Measurements from ENCODE around the gene HNRNPL. TPM values are rescaled to one million over a fixed set of nuclear protein-coding genes. Genes with fewer than 3 reads are reported as not detected.
"Not testable (repeated sequence)": the region's sequence is repeated elsewhere in the genome, so short reads cannot be mapped to it uniquely, and the experiment has no call there.

HNRNPL gene
- polyA plus RNA-seq, 1 experiment: 342 TPM

DNA sequence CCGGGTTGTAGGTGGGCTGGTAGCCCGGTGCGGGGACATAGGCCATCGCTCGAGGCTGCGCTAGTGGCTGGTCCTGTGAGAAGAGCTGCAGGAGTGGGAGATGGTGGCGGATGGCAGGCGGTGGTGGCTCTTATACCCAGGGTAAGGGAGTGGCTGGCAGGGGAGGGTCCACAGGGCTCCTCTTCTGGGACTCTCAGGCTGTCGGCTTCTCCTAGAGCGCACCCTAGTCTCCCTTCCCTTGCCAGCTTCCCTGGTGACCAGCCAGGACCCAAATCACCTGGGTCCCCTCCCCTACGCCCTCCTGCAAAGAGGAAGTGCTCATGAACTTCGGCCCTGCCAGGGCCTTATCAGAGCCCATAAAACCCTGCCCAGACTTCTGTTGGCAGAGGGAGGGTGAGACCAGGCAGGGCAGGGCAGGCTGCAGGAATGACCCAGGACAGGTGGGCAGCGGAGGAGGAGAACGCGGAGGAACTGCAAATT, 36.9 kb downstream of the HNRNPL start, which contains the start of gene LGALS4:
Gene LGALS4, minus strand, starts transcription at position 105 of the 480 bp plus-strand sequence. Its CDS starts 59 bp downstream, at position 46.
- DNase-seq (ENCODE audit: low read depth): no peak
- H3K27me3 ChIP-seq (ENCODE audit: control insufficient read depth, insufficient read depth, low read length): no peaks in the 10 kb centered on the region
- ChIA-PET CTCF (interaction anchor here (1.0 kb wide), 1 partner anchor 13 kb away, joined by 3 read pairs; no protein-coding TSS in a partner anchor), POLR2A (no interaction called here)
- H3K36me3 ChIP-seq (ENCODE audit: control insufficient read depth, insufficient read depth, low read length): peaks cover 16% of the 10 kb centered on the region
- H3K4me3 ChIP-seq (ENCODE audit: low read depth, low read length): no peak within 1 kb of the TSS
- no peak for TF ChIP-seq CTCF (IDR thresholded peaks at IDR 0.05; ENCODE audit: insufficient read depth, low read depth, low read length)

- ChIA-PET POLR2A (no interaction called here), CTCF (no interaction called here)
- no peak for DNase-seq (ENCODE audit: low read depth)
These were observed 37.6 kb downstream of the HNRNPL start for GRCh38 chr19:38812009-38812840.

DNA sequence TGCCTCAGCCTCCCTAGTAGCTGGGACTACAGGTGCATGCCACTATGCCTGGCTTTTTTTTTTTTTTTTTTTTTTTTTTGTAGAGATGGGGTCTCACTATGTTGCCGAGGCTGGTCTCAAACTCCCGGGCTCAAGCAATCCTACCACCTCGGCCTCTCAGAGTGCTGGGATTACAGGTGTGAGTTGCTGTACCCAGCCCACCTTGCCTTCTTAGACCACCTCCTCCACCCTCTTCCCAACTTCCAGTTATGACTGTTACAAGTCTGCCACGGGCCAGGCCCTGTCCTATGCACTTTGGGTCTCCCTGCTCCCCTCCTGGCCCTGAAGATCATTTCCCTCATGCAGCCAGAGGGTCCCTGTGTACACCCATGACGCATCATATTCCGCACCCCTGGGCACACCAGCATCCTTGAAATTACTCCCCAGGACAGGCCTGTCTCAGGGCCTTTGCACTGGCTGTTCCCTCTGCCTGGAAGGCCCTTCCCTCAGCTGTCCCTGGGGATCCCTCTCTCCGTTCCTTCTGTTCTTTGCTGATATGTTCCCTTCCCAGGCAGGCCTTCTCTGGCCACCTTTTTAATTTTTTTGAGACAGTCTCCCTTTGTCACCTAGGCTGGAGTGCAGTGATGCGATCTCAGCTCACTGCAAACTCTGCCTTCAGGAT, 40.1 kb downstream of the HNRNPL start:
- Histone ChIP-seq H3K27me3 (ENCODE audit: control insufficient read depth, insufficient read depth, low read length) (no peaks in the 10 kb centered on the region), H3K36me3 (ENCODE audit: control insufficient read depth, insufficient read depth, low read length) (no peaks in the 10 kb centered on the region), H3K4me3 (ENCODE audit: low read depth, low read length) (no peak overlapping the region)
- no peak for DNase-seq (ENCODE audit: low read depth)
- POLR2A ChIA-PET: no interaction called here
- CTCF ChIA-PET: no interaction called here
- TF ChIP-seq CTCF (IDR thresholded peaks at IDR 0.05; ENCODE audit: insufficient read depth, low read depth, low read length): no peak

More at GRCh38 chr19:38812009-38812840, 37.6 kb downstream of the HNRNPL start:
- H3K4me3 ChIP-seq (ENCODE audit: low read depth, low read length): no peak overlapping the region
- peaks cover 14% of the 10 kb centered on the region for H3K36me3 ChIP-seq (ENCODE audit: control insufficient read depth, insufficient read depth, low read length)
- no peaks in the 10 kb centered on the region for H3K27me3 ChIP-seq (ENCODE audit: control insufficient read depth, insufficient read depth, low read length)
- TF ChIP-seq CTCF (IDR thresholded peaks at IDR 0.05; ENCODE audit: insufficient read depth, low read depth, low read length): no peak

GRCh38 chr19:38808741-38809140, 41.0 kb downstream of the HNRNPL start:
- Histone ChIP-seq H3K27me3 (ENCODE audit: control insufficient read depth, insufficient read depth, low read length) (no peaks in the 10 kb centered on the region), H3K36me3 (ENCODE audit: control insufficient read depth, insufficient read depth, low read length) (no peaks in the 10 kb centered on the region), H3K4me3 (ENCODE audit: low read depth, low read length) (no peak overlapping the region)
- no peak for TF ChIP-seq CTCF (IDR thresholded peaks at IDR 0.05; ENCODE audit: insufficient read depth, low read depth, low read length)
- CTCF ChIA-PET: interaction anchor here (0.6 kb wide), 1 partner anchor 237 kb away, joined by 5 read pairs; no protein-coding TSS in a partner anchor
- POLR2A ChIA-PET: no interaction called here
- DNase-seq (ENCODE audit: low read depth): no peak

GRCh38 chr19:38807374-38808098, 42.2 kb downstream of the HNRNPL start:
- H3K27me3 ChIP-seq (ENCODE audit: control insufficient read depth, insufficient read depth, low read length); POLR2A ChIA-PET: not testable (repeated sequence)
- CTCF ChIA-PET: interaction anchor here (0.6 kb wide), 1 partner anchor 174 kb away, joined by 3 read pairs; no protein-coding TSS in a partner anchor

More at GRCh38 chr19:38807374-38808098, 42.2 kb downstream of the HNRNPL start:
- not testable (repeated sequence) for H3K36me3 ChIP-seq (ENCODE audit: control insufficient read depth, insufficient read depth, low read length); H3K4me3 ChIP-seq (ENCODE audit: low read depth, low read length); DNase-seq (ENCODE audit: low read depth)
